ENCODE results near the gene CCNJL. TPM values are rescaled to one million over a fixed set of nuclear protein-coding genes. Genes with fewer than 3 reads are reported as not detected.
"Not testable (repeated sequence)": the region's sequence is repeated elsewhere in the genome, so short reads cannot be mapped to it uniquely, and the experiment has no call there.

Gene CCNJL, protein sequence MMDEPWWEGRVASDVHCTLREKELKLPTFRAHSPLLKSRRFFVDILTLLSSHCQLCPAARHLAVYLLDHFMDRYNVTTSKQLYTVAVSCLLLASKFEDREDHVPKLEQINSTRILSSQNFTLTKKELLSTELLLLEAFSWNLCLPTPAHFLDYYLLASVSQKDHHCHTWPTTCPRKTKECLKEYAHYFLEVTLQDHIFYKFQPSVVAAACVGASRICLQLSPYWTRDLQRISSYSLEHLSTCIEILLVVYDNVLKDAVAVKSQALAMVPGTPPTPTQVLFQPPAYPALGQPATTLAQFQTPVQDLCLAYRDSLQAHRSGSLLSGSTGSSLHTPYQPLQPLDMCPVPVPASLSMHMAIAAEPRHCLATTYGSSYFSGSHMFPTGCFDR
- polyA plus RNA-seq (2013, experiment 1 of 2; ENCODE audit: insufficient read length) = 4.3 TPM
- polyA plus RNA-seq (2013, experiment 2 of 2; ENCODE audit: insufficient read length) = 4.1 TPM

DNA sequence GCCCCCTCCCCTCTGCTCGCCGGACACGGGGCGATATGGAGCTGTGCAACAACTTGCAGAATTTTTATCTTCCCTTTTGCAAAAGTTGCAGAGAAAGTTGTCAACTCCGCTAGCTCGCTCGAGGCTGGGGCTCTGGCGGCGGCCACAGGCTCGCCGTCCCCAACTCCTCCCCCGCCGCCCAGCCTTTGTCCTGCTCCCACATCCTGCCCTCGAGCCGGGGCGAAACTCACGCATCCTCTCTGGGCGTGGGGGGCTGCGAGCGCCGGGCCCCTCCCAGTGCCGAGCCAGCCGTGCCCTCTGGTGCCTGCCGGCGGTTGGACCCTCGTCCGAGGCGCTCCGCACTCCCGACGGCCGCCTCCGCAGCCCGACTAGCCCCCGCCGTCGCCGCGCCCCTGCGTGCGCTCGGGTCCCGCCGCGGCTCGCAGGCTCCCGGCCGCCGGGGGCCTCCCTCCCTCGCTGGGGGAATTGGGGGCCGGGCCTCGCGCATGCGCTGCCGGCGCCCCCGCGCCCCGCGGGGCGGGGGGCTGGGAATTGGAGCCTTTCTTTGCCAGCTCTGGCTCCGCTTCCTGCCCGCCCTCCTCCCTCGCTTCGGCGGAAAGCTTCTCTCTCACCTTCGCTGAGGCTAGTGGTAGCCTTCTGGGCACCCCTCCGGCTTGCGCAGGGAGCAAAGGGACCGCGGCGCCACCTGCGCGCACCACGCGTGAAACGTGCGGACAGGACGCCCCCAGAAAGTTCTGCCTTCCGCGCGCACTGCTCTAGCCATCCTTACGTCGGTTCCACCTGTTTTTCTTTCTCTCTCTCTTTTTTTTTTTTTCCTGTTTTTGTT, at the start of gene CCNJL:
Gene CCNJL, minus strand, starts transcription at position 431 of the 826 bp plus-strand sequence. CDS start 641 bp downstream, outside the sequence.
- peak; percentile 61 for DNase-seq

DNA sequence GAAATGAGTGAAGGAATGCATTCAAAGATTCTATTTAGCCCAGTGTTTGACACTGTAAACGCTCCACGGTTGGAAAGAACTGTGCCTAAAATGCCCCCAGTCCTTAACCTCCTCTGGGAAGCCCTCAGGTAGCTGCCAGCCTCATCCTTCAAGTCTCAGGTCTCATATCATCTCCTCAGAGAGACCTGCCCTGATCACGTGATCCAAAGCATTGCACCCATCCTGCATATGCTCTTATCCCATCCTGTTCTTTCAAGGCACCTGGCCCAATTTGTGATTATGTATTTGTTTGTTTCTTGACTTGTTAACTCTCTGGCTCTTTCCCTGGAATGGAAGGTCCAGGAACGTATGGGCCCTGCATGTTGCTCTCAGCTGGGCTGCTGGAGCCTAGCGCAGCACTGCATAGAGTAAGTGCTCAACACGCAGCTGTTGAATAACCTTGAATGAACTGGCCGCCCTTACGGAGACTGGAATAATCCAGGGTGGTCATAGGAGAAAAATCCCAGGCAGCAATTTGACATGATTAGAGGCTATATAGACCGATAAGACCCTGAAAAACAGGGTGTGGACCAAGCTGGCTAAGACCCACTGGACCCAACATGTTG, 49.4 kb upstream of the CCNJL start:
- DNase-seq = no peak

DNA sequence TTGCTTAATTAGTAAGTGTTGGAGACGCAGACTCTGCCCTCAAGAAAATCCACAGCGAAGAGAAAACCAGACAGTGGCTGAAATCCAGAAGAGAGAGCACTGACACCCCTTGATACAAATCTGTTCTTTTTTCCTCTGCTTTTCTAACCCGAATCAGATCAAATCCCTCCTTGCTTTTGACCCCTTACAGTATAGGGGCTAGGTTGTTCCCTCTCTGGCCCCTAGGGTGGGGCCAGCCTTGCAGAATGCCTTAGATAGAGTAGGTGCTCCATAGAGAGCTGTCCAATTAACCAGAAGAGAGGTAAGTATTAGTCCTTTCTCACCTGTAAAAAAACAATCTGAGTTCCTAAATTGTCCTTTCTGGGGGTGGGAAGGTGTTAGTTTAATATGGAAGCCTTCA, 47.9 kb upstream of the CCNJL start:
- peak; percentile 28 for DNase-seq

DNA sequence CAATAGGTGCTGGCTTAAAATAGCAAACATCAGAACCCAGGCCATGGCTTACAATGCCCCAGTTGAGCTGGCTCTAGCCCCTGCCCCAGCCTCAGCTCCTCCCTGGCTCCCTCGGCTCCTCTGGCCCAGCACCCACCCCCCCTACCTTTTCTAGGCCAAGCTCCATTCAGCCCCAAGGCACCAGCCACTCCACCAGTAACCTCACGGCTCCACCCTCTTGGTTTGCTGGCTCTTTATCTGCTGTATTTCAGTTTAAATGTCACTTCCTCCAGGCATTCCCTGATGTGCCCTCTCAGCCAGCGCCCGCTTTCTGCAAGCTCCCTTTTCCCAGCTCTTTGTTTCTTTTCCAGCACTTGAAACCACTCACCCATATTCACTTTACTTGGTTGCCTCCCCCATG, 47.5 kb upstream of the CCNJL start:
- no peak for DNase-seq

DNA sequence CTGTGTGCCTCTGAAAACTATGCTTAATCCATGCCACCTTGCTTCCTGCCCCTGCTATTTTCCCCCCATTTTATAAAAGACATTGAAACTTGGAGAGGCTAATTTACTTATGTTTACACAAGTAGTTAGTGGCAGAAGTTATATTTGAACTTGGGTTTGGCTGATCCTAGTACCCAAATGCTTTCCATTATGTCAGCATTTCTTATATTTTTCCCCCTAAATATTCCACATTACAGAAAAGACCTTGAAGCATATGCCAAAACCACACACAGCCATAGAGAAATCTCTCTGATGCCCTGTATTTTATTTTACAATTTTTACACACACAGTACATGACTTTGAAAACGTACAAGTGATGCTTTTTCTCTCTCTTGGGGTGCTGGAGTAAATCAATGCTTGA, 46.9 kb upstream of the CCNJL start:
- DNase-seq = no peak

DNA sequence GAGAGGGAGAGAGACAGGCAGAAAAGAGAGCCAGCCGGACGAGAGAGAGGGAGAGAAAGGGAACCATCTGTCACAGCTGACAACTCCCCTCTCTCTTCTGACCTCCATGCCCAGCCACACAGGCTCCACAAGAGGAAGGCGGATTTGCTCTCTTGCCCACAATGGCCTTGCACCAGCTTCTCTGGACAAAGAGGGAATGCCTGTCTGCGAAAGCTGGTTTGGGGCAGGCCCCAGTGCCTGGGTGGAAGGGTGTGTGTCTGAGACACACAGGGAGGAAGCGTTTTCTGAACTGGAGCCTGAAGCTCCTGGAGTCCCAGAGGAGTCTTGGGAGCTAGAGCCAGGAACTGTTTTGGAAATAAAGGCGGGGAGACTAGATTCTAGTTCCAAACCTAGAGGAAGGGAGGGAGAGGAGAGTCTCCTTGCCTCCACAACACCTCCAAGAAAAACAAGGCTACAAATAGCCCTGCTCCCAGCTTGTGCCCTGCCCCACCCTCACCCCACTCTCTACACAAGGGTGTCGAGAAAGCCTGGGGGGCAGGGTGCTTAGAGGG, 45.6 kb upstream of the CCNJL start:
- DNase-seq = no peak

DNA sequence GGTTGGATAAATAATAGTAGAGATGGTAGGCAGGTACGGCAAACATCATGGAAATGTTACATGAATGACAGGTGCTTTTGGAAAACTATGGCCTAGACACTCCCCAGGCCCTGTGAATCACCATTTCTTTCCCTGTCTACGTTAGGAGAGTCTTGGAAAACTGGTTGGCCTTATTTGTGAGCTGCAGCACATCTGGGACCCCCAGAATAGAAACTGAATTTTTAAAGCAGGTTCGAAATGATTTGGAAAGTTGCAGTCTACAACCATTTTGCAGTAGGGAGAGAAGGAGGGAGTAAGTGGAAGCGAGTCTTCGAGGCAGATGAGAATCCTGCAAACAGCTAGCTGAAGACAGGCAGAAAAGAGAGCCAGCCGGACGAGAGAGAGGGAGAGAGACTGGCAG, 45.0 kb upstream of the CCNJL start:
- no peak for DNase-seq

DNA sequence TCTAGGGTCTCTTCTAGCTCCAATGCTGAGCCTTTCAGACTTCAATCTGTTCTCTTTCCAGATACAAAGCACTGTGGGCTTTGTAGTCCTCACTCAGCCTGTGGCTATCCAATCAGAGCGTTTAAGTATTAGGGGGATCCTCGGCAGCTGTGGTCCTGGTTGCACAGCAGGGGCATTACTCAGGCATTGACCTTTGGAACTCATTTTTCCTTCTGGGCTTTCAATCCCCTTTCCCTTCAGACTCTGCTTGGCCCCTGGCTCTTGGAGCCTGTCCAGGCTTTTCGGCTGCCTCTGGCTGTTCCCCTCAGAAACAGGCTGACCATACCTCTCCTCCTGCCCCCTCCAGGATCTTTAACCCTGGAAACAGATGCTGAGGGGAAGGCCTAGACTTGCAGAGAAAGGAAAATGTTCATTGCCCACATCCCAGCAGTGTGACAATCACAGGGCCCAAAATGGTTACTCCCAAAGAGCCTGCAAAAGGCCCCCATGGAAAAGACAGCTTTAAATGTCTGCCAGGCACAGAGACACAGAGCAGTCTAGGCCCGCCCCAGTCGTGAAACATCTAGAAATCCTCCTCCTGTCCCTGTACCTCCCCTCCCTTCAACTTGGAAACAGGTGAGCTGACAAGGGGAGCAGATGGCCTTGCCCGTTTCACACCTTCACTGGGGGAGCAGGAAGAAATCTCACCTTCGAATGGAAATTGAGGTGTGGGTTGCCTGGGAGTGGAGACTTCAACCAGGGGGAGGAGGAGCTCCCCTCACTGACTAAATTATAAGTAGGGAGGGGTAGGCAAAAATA, 44.4 kb upstream of the CCNJL start:
- DNase-seq = no peak

DNA sequence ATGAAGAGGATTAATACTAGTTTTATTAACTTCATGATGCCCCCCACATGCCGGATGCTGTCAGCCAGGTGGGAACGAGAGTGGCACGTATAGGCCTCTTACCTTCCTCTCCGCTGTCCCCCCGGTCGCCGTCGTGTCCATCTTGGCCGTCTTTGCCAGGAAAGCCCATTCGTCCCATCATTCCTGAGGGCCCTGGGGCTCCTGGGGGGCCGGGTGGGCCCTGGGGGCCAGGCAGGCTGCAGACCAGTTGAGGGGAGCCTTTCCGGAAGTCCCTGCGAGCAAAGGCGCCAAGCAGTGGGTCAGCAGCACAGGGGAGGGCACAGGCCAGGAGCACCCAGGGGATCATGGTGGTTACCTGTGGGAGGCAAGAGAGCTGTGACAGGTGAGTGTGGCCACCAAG, 42.3 kb upstream of the CCNJL start:
- DNase-seq = no peak

DNA sequence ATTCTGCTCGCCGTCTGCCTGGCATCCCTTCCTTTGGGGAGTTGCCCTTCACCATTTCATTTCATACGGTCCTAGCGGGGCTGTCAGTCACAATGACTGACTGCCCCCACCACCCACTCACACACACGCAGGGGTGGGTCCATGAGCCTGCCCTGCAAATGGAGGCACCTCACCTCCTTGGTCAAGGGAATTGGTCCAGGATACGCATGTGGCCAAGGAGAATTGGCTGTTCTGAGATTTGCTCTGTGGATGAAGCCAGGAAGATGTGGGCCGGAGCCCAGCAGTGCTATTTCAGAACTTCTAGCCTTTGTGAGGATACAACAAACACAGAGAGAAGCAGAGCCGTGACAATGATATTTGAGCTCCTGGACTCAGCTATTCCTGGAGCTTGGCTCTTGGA, 41.0 kb upstream of the CCNJL start:
- DNase-seq = no peak

DNA sequence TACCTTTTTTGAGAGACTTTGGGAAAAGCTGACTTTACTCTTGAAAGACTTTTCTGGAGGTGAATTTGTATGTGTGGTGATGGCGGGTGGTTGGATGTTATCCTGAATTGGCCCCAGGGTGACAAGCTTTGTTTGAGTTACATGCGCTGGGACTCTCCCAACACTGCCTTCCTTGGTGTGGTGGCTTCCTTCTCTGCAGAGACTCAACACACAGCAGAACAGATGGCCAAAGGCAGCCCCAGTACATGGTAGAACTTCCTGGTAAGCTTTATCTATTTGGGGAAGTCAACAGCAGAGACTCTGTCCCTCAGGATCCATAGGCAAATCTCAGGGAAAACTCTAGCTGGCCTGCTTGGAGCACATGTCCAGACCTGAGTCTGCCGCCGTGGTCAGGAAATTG, 39.9 kb upstream of the CCNJL start:
- DNase-seq = no peak

DNA sequence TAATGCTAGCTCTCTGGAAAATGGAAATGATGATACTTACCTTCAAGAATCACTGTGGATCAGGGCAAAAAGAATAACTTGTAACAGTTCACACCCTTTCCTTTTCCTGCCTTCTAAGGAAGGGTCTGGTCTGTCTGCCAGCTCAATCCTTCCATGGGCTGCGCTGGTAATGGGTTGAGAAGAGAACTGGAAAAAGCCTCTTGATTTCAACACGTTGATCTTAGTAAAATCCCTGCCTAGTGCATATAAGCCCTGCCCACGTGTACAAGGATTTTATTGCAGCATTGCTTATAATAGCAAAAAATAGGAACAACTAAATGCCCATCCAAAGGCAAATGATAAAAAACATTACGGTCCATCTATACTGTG, 37.6 kb upstream of the CCNJL start:
- no peak for DNase-seq

DNA sequence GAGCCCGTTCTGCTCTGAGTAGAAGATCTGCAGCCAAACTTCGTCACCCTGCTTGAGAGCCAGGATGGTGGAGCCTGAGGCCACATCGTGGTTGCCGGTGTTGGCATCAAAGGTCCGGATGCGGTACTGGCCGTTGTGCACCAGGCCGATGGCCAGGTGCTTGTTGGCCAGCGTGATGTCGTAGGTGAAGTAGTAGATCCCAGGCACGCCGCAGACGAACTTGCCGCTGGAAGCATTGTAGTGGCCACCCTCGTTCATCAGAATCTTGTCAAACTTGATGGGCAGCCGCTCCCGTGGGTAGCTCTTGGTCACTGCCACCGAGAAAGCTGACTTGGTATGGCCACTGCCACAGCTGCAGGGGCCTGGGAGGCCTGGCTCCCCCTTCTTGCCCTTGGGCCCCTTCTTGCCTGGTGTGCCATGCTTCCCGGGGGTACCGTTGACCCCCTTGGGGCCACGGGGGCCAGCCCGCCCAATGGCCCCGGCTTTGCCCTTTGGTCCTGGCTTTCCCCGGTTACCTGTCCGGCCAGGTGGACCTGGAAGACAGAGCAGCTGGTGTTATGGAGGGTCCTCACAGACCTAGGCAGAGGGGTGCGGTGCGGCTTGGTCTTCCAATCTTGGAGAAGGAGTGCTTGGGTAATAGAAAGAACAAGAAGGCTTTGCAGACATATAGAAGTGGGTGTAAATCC, 37.0 kb upstream of the CCNJL start:
- DNase-seq = no peak

DNA sequence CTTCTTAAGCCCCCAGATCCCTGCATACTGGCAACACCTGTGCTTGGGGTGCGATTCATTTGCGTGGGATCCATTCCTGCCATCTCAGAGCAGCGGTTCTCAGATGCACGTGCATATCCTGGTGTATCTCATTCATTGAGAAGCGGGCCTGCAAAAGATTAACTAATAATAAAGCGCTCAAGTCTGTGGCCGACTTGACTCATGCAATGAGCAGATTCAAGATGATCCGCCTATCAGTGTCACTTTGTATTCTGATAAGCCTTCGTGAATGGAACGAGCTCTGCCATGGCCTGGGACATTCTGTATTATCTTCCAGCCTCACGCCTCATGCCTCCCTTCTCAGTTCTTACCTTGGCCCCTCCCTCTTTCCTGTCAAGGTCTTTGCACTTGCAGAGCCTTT, 35.7 kb upstream of the CCNJL start:
- DNase-seq = no peak

DNA sequence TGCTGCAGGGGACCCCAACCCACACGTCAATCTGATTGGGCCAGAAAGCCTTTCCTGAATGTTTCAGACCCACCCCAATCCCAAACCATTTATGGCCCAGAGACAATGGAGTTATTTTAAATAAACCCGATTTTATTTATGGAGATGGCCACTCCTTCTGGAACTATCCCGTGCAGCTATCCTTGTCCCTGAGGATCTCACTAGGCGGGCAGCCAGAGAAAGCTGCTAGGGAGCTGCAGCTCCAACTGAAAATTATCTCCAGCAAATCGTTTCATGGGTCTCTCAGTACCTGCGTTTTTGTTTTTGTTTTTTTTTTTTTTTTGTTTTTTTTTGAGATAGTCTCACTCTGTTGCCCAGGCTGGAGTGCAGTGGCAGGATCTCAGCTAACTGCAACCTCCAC, 35.1 kb upstream of the CCNJL start:
- DNase-seq = no peak

DNA sequence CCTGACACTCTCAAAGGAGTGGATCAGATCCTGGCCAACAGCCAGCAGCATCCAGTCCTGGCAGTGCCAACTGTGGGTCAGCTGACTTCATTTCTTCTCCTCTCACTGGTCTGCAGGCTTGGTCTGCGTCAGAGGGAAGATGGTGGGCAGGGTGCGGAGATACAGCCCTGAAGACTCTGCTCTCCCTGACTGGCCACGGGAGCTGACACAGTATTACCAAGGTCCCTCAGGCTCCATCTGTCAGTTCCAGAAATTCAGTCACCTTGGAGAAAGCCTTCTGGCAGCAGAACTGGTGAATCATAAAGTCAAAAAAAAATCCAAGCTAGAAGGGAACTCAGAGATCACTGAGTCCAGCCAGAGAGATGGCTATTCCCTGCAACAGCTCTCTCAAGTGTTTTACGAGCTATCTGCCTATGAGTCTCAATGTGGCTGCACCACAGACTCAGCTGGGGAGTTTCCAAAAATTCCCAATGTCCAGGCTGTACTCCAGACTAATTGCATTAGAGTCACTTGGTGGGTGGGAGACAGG, 30.1 kb upstream of the CCNJL start:
- peak; percentile 55 for DNase-seq

DNA sequence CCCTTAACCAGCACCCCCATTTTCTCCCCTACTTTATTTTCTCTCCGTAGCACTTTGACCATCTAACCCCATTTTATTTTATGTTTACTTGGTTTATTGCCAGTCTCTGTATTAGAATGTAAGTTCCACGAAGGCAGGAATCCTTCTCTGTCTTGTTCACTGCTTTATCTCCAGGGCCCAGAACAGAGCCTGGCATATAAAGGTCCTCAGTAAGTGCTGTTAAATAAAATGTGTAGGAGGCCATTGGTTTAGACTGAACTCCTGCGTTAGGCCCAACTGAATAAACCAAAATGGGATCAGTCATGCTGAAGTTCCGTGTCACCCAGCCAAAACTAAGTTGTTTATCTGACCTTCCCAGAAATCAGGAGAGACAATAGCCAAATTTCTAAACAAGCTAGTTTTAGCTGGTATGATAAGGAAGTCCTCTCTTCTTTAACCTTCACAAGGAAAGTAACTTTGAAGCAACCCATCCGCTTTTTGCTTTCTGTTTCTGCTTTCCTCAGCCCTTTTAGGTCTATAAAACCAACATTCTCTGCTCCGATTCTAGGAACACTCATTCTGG, 29.0 kb upstream of the CCNJL start:
- DNase-seq = no peak

DNA sequence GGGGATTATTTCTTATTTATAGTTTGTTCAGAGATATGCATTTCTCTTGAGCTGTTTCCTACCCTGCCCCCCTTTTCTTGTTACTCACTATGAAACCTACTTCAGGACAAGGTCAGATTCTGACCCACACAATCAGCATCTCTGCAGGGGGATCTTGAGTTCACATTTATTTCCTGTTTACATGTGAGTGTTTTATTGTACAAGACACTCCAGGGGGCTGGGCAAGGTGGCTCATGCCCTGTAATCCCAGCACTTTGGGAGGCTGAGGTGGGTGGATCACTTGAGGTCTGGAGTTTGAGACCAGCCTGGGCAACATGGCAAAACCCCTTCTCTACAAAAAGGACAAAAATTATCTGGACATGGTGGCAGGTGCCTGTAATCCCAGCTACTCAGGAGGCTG, 28.1 kb upstream of the CCNJL start:
- not testable (repeated sequence) for DNase-seq

DNA sequence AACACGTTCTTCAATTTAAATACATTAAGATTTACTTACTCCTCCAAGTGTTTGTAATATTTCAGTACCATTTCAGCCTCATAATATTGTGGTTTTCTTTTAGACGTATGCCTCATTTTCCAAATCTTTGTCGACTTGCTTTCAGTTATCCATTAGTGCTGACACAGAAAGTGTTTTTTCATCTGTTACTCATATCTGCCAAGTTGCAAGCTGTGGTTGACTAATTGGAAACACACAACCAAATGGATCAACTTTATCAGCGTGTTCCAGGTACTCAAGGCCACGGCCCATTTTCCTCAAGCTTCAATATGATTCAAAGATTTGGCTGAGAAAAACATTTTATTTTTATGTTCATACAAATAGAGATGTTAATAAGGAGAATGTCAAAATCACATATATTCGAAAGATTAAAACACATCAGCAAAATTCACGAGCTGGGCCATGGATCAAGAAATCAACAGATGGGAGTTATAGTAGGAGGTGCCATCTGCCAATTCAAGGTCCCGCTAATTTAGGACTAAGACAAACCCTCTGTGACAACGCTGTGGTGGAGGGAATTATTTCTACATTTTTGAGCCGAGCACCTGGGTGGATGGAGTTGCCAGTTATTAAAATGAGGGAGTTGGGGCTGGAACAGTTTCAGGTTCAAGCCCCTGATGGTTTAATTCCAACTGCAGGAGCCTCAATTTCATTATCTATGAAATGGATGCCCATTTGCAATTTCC, 27.2 kb upstream of the CCNJL start:
- no peak for DNase-seq

DNA sequence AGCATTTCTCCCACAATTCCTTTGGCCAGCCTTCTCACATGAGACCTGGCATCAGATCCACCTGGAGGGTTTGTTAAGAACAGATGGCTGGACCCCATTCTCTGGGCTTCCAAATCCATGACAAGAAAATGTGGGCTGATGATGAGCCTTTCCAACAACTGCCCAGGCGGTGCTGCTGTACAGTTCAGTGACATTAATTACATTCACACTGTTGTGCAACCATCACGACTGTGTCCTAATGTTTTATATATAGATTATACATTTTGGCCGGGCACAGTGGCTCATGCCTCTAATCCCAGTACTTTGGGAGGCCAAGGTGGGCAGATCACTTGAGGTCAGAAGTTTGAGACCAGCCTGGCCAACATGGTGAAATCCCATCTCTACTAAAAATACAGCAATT, 22.4 kb upstream of the CCNJL start:
- not testable (repeated sequence) for DNase-seq

All from fibroblast of skin of abdomen (primary cell).